Kidney (tissue), 14 donors: ENCODE measurements around the gene PHACTR4. TPM values are rescaled to one million over a fixed set of nuclear protein-coding genes. Genes with fewer than 3 reads are reported as not detected.

Experiments
- DNase-seq, 5 donors: peaks; one replicate each; pipeline ENCODE4 v3.0.0-alpha.2; 2013 to 2020
- FAIRE-seq: peaks from 2 replicates; lab custom pipeline; 2012; peaks lifted over from hg19 to GRCh38; lab: Jason Lieb, UNC
- H3K27ac ChIP-seq, 2 donors: one replicate each; pipeline ENCODE4 v1.7.0; 2013; ENCODE audit warnings: low read depth in 2 of 2, low read length in 2 of 2, inconsistent platforms in 1 of 2
- H3K27me3 ChIP-seq: one replicate; pipeline ENCODE4 v1.7.1; 2013; ENCODE audit warnings: low read length, inconsistent platforms; ENCODE audit not compliant: control insufficient read depth, insufficient read depth
- H3K36me3 ChIP-seq, 3 donors: one replicate each; pipeline versions ENCODE4 v1.7.0 to v1.7.1; 2013; ENCODE audit warnings: low read length in 3 of 3, control low read depth in 1 of 3, inconsistent platforms in 1 of 3; ENCODE audit not compliant: insufficient read depth in 3 of 3, control insufficient read depth in 2 of 3
- H3K4me1 ChIP-seq, 3 donors: one replicate each; pipeline versions ENCODE4 v1.7.0 to v1.7.1; 2013; ENCODE audit warnings: low read length in 3 of 3, inconsistent platforms in 1 of 3, low read depth in 1 of 3; ENCODE audit not compliant: control insufficient read depth in 2 of 3, insufficient read depth in 2 of 3
- H3K4me3 ChIP-seq, 3 donors: one replicate each; pipeline versions ENCODE4 v1.7.0 to v1.8.1; 2013; ENCODE audit warnings: low read length in 3 of 3, control low read depth in 1 of 3, inconsistent platforms in 1 of 3
- H3K9ac ChIP-seq, 3 donors: one replicate each; pipeline versions ENCODE4 v1.7.0 to v1.7.1; 2013; ENCODE audit warnings: low read length in 3 of 3, control low read depth in 1 of 3, inconsistent platforms in 1 of 3
- H3K9me3 ChIP-seq, 3 donors: one replicate each; pipeline versions ENCODE4 v1.7.0 to v1.7.1; 2013; ENCODE audit warnings: low read length in 3 of 3, control low read depth in 1 of 3, inconsistent platforms in 1 of 3; ENCODE audit not compliant: control insufficient read depth in 2 of 3, insufficient read depth in 1 of 3
- CTCF ChIP-seq: IDR thresholded peaks from 3 replicates; pipeline ENCODE4 v1.5.1; 2012; ENCODE audit warnings: mild to moderate bottlenecking, moderate library complexity, borderline replicate concordance; ENCODE audit not compliant: insufficient read depth; ENCODE audit errors: extremely low read depth
- intact Hi-C: fragments of 100-400 bp; cut with DNase I; formaldehyde crosslinking; loops from one replicate; pipeline ENCODE4 v1.11.1; 2022
- polyA plus RNA-seq: library from polyadenylated mRNA; stranded (reverse); fragments of 350-450 nt; fragmentation: Illumina TruSeq; extraction: RNeasy Lipid Tissue Mini Kit (QIAGEN cat#74804); gene quantifications from one replicate; pipeline ENCODE4 v1.2.3, GENCODE V29; 2014; ENCODE audit warnings: low read depth, low replicate concordance; ENCODE audit not compliant: insufficient read depth
- total RNA-seq: library from RNA; stranded (reverse); fragmentation: NEBNext Ultra II Directional; extraction: Animal tissue kit (Norgen Biotek cat#: 25700); gene quantifications from one replicate; pipeline ENCODE4 v1.2.1, GENCODE V29; 2021
- donor health status: control.
- donor health status: control.
- donor health status: control.
- donor health status: control.
- donor health status: control.
- donor health status: DM: yes; HTN: yes; CAD: no.
- donor health status: Normal renal cell carcinoma (clear cell type).

The PHACTR4 gene
- total and polyA plus RNA-seq, 2 donors from 2014 or later: 23.2 to 51.5 TPM

- no peaks in the 10 kb centered on the region for H3K27me3 ChIP-seq
- intact Hi-C loops: no loop called here
- peaks cover 0 to 10% (median 6%) of the 10 kb centered on the region in 3 donors for H3K4me1 ChIP-seq
- no peak for FAIRE-seq
- peaks cover 0 to 2% (median 0%) of the 10 kb centered on the region in 3 donors for H3K36me3 ChIP-seq
- peak overlapping the region in 1 of 3 donors; percentile 15 for H3K4me3 ChIP-seq
- H3K9me3 ChIP-seq: no peaks in the 10 kb centered on the region
- TF ChIP-seq CTCF: no peak
- peak overlapping the region; percentile 65 to 89 for H3K27ac ChIP-seq
- peak overlapping the region in 1 of 3 donors; percentile 45 for H3K9ac ChIP-seq
- peak in 1 of 5 donors; percentile 23 for DNase-seq
These were observed 67.9 kb downstream of the PHACTR4 start for GRCh38 chr1:28437264-28437923.

GRCh38 chr1:28437924-28438699, 68.6 kb downstream of the PHACTR4 start:
- H3K27ac ChIP-seq: peak overlapping the region; percentile 65 to 89
- DNase-seq: peak; percentile 46 to 89 (median 77)
- peaks cover 0 to 10% (median 6%) of the 10 kb centered on the region in 3 donors for H3K4me1 ChIP-seq
- H3K9me3 ChIP-seq: no peaks in the 10 kb centered on the region
- no peak for TF ChIP-seq CTCF
- peak overlapping the region; percentile 1 to 45 (median 4) for H3K9ac ChIP-seq
- H3K4me3 ChIP-seq: peak overlapping the region; percentile 26 to 30 (median 30)
- H3K27me3 ChIP-seq: no peaks in the 10 kb centered on the region
- intact Hi-C loops: no loop called here
- peak; percentile 53 for FAIRE-seq
- peaks cover 0 to 2% (median 0%) of the 10 kb centered on the region in 3 donors for H3K36me3 ChIP-seq

- Histone ChIP-seq H3K4me1 (peaks cover 0 to 10% (median 6%) of the 10 kb centered on the region in 3 donors), H3K27ac (no peak overlapping the region), H3K27me3 (no peaks in the 10 kb centered on the region), H3K9me3 (no peaks in the 10 kb centered on the region), H3K4me3 (peak overlapping the region in 1 of 3 donors; percentile 7), H3K9ac (no peak overlapping the region), H3K36me3 (peaks cover 0 to 2% (median 0%) of the 10 kb centered on the region in 3 donors)
- intact Hi-C loops: no loop called here
- FAIRE-seq: no peak
- no peak for DNase-seq
- no peak for TF ChIP-seq CTCF
These were observed 69.8 kb downstream of the PHACTR4 start for GRCh38 chr1:28439320-28439719.
